ENCODE measurements around the gene LHB.

The LHB gene

GRCh38 chr19:48993175-48994034 is 23.5 kb downstream of the LHB start, which contains the start of the genes GYS1 and RUVBL2:
GYS1 (minus strand) TSS chr19:48993309; CDS start chr19:48993112, 197 bp downstream.
RUVBL2 (plus strand) TSS chr19:48993887; CDS start chr19:48993912, 25 bp downstream.
- TF ChIP-seq CTCF (IDR thresholded peaks at IDR 0.05; ENCODE audit: control extremely low read depth, extremely low read depth, low read depth, missing control alignments): peak; percentile 91
- ChIA-PET POLR2A (interaction anchor here (0.6 to 2.3 kb wide), 19 partner anchors 8 to 374 kb away, joined by 3 to 29 read pairs (median 4); partner anchors contain the start of genes FTL, PPP1R15A, RPL18 and SPHK2), CTCF (interaction anchor here (0.6 to 4.5 kb wide), 43 partner anchors 10 to 477 kb away, joined by 3 to 129 read pairs (median 4); partner anchors contain the start of genes DHDH, FTL, LIN7B and NUCB1)
- peak; percentile 99 for DNase-seq (ENCODE audit: extremely low spot score)

DNA sequence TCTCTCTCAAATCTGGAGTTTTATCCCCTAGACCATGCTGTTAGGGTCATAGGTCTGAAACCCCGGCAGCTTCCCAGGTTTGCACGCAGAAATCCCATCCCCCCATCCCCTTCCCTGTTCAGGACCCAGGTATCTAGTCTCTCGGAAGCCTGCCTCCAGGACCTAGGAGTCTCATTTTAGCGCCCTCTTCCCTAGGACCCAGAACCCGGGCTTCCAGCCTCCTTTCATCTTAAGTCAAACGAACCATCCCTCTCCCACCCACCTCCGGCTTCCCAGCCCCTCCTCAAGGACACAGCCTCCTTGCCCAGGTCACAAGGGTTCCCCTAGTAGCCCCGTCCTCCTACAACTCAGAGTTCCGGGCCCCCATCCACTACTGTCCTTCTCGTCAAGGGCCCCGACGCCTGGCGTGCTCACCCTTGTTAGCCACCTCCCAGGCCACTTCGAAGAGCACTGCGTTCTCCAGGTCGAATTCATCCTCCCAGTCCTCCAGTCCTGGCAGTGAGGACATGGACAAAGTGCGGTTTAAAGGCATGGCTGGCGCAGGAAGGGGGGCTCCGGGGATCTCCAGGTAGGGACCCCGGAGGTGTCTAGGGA is 24.2 kb downstream of the LHB start:
- no peak for DNase-seq (ENCODE audit: extremely low spot score)
- CTCF ChIA-PET: interaction anchor here (0.8 to 4.5 kb wide), 32 partner anchors 11 to 478 kb away, joined by 3 to 129 read pairs (median 4); partner anchors contain the start of genes FTL and LIN7B
- TF ChIP-seq CTCF (IDR thresholded peaks at IDR 0.05; ENCODE audit: control extremely low read depth, extremely low read depth, low read depth, missing control alignments): no peak
- POLR2A ChIA-PET: interaction anchor here (0.6 to 2.3 kb wide), 11 partner anchors 9 to 128 kb away, joined by 3 to 29 read pairs (median 6); partner anchors contain the start of gene FTL

- CTCF ChIA-PET: interaction anchor here (1.1 to 4.5 kb wide), 10 partner anchors 8 to 204 kb away, joined by 3 to 129 read pairs (median 12); no protein-coding TSS in a partner anchor
- no peak for TF ChIP-seq CTCF (IDR thresholded peaks at IDR 0.05; ENCODE audit: control extremely low read depth, extremely low read depth, low read depth, missing control alignments)
- peak; percentile 56 for DNase-seq (ENCODE audit: extremely low spot score)
- POLR2A ChIA-PET: interaction anchor here (2.3 kb wide), 2 partner anchors 25 to 117 kb away, joined by 25 to 29 read pairs; partner anchors contain the start of gene FTL
Measured at GRCh38 chr19:48991873-48992580, 24.9 kb downstream of the LHB start.

DNA sequence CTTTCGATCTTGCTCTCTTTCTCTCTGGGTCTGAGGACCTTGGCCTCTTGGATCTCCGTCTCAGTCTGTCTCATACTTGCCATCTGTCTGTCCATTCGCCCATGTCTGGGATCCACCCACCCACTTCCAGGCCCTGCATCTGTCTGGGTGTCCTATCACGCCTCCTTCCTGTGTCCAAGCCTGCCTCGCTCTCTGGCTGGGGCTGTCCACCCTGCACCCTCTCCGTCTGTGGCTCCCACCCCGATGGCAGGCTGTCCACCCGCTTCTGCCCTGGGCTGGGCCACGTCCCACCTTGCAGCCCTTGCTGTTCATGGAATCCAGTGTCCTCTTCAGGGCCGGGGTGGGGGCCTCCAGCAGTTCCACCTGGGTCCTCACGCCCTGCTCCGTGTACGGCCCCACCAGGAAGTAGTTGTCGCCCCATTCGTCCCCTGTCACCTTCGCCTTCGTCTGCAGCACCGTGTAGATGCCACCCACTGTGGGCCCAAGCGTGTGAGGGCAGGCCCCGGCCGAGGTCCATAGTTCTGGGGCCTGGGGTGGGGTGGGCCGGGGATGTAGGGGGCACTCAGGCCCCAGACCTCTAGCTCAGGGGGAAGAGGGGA is 25.8 kb downstream of the LHB start:
- no peak for DNase-seq (ENCODE audit: extremely low spot score)
- ChIA-PET POLR2A (interaction anchor here (0.9 kb wide), 2 partner anchors 12 to 25 kb away, joined by 3 read pairs; no protein-coding TSS in a partner anchor), CTCF (interaction anchor here (1.2 to 4.5 kb wide), 7 partner anchors 9 to 203 kb away, joined by 3 to 129 read pairs (median 14); no protein-coding TSS in a partner anchor)
- no peak for TF ChIP-seq CTCF (IDR thresholded peaks at IDR 0.05; ENCODE audit: control extremely low read depth, extremely low read depth, low read depth, missing control alignments)

GRCh38 chr19:48990400-48990799 is 26.5 kb downstream of the LHB start:
- DNase-seq (ENCODE audit: extremely low spot score): no peak
- ChIA-PET POLR2A (interaction anchor here (0.6 to 0.9 kb wide), 3 partner anchors 11 to 782 kb away, joined by 3 read pairs; no protein-coding TSS in a partner anchor), CTCF (interaction anchor here (2.0 to 4.5 kb wide), 4 partner anchors 10 to 147 kb away, joined by 9 to 129 read pairs (median 38); no protein-coding TSS in a partner anchor)
- TF ChIP-seq CTCF (IDR thresholded peaks at IDR 0.05; ENCODE audit: control extremely low read depth, extremely low read depth, low read depth, missing control alignments): no peak
